ENCODE measurements around the gene NFAM1. TPM values are rescaled to one million over a fixed set of nuclear protein-coding genes. Genes with fewer than 3 reads are reported as not detected.

The NFAM1 gene
- total and polyA plus RNA-seq, 2 donors (not counting 3 experiments of a cell fraction or from before 2014, with no cell fraction given), result not detected

DNA sequence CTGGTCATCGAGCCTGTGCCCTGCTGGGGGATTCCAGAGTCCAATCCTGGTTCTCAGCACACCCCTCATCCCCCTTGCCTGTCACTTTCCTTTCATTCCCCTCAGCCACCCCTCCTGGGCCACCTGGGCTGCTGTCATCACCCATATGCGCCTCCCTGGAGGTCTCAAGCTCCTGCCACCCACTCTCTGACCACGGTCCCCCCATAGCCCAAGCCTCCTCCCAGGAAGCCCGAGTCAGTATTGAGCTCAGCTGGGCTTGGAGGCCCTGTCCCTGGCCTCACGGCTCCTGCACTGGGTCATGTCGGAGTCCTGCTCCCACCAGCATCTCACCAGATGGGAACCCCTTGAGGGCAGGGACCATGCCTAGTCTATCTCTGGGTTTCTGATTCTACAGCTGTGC, 44.6 kb downstream of the NFAM1 start:
- Histone ChIP-seq H3K4me2 (ENCODE audit: insufficient read depth, low read length) (no peak overlapping the region), H3K36me3 (ENCODE audit: control insufficient read depth in 2 of 2, extremely low read depth in 1 of 2, insufficient read depth in 2 of 2, low read length in 2 of 2) (no peaks in the 10 kb centered on the region), H4K20me1 (replicated peaks; ENCODE audit: control insufficient read depth, extremely low read depth, insufficient read depth, low read length) (no peaks in the 10 kb centered on the region), H3K27ac (ENCODE audit: insufficient read depth, low read depth, low read length) (no peak overlapping the region), H2AFZ (ENCODE audit: low read depth, low read length) (no peak overlapping the region), H3K4me1 (ENCODE audit: control insufficient read depth, extremely low read depth, insufficient read depth, low read length) (no peaks in the 10 kb centered on the region), H3K79me2 (ENCODE audit: control insufficient read depth, insufficient read depth, low read length) (no peaks in the 10 kb centered on the region), H3K9ac (replicated peaks; ENCODE audit: extremely low read depth, insufficient read depth, low read length) (no peak overlapping the region), H3K4me3 (replicated peaks in 1 of 3; ENCODE audit: insufficient read depth in 1 of 3, low read depth in 1 of 3, low read length in 3 of 3) (no peak overlapping the region), H3K9me1 (replicated peaks; ENCODE audit: control insufficient read depth, extremely low read depth, insufficient read depth, low read length) (no peaks in the 10 kb centered on the region), H3K9me3 (replicated peaks; ENCODE audit: control insufficient read depth, insufficient read depth, low read length) (no peaks in the 10 kb centered on the region), H3K27me3 (ENCODE audit: control insufficient read depth in 2 of 2, insufficient read depth in 2 of 2, low read length in 2 of 2) (no peaks in the 10 kb centered on the region)
- DNase-seq (ENCODE audit: low read depth, low spot score) (no peak), FAIRE-seq (no peak)
- BruUV-seq (replicated peaks), result no TSS peak
- no peak for TF ChIP-seq GATA2 (IDR thresholded peaks at IDR 0.05; ENCODE audit: insufficient read depth, insufficient read length, low read depth, low read length)
- no peak for TF ChIP-seq FOS (IDR thresholded peaks at IDR 0.05; ENCODE audit: borderline replicate concordance, insufficient read depth, low read length)
- TF ChIP-seq, protein P1, sequence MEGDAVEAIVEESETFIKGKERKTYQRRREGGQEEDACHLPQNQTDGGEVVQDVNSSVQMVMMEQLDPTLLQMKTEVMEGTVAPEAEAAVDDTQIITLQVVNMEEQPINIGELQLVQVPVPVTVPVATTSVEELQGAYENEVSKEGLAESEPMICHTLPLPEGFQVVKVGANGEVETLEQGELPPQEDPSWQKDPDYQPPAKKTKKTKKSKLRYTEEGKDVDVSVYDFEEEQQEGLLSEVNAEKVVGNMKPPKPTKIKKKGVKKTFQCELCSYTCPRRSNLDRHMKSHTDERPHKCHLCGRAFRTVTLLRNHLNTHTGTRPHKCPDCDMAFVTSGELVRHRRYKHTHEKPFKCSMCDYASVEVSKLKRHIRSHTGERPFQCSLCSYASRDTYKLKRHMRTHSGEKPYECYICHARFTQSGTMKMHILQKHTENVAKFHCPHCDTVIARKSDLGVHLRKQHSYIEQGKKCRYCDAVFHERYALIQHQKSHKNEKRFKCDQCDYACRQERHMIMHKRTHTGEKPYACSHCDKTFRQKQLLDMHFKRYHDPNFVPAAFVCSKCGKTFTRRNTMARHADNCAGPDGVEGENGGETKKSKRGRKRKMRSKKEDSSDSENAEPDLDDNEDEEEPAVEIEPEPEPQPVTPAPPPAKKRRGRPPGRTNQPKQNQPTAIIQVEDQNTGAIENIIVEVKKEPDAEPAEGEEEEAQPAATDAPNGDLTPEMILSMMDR (IDR thresholded peaks at IDR 0.05; ENCODE audit: extremely low read depth in 1 of 2, insufficient read depth in 1 of 2, low read depth in 1 of 2, low read length in 2 of 2), result no peak
- no peak for TF ChIP-seq POLR2A (IDR thresholded peaks at IDR 0.05; ENCODE audit: low read depth, low read length)
- TF ChIP-seq MYC (IDR thresholded peaks at IDR 0.05; ENCODE audit: low read depth, low read length), result no peak
- TF ChIP-seq JUN (IDR thresholded peaks at IDR 0.05; ENCODE audit: borderline replicate concordance, insufficient read depth, insufficient read length, low read depth), result no peak
- TF ChIP-seq EZH2 (IDR thresholded peaks at IDR 0.05; ENCODE audit: borderline replicate concordance, low read depth, low read length, severe bottlenecking), result no peak
- TF ChIP-seq POLR2AphosphoS5 (IDR thresholded peaks at IDR 0.05; ENCODE audit: insufficient read depth, low read depth, low read length), result no peak
- TF ChIP-seq MAX (IDR thresholded peaks at IDR 0.05; ENCODE audit: insufficient read depth, insufficient read length), result no peak
- CTCF ChIA-PET, result interaction anchor here (0.6 kb wide), 1 partner anchor 37 kb away, joined by 3 read pairs; no protein-coding TSS in a partner anchor
- POLR2A ChIA-PET, result no interaction called here
- dilution Hi-C loops (cut with MboI; ENCODE audit: extremely low pct_ligation_motif_present, low sequenced_read_pairs), result no loop called here
- intact Hi-C loops (cut with micrococcal nuclease), result no loop called here

Data from endothelial cell of umbilical vein (primary cell).